NB4 (cell line): ENCODE measurements around the gene ZC3H7A.

ENCODE experiments used
- MYC ChIP-seq: IDR thresholded peaks from 2 replicates; pipeline ENCODE4 v1.6.1; 2011; ENCODE audit warnings: low read depth, low read length
- POLR2A ChIP-seq: IDR thresholded peaks from 2 replicates; pipeline ENCODE4 v1.6.1; 2011; ENCODE audit warnings: mild to moderate bottlenecking; ENCODE audit not compliant: insufficient read length; ENCODE audit errors: extremely low read depth
- TF ChIP-seq, protein P1 (sequence below): IDR thresholded peaks from 2 replicates; pipeline ENCODE4 v1.6.1; 2011; ENCODE audit warnings: low read depth, low read length
- TF ChIP-seq, protein P2 (sequence below): IDR thresholded peaks from one replicate; pipeline ENCODE4 v1.5.1; 2012; ENCODE audit warnings: low read depth, low read length

DNA sequence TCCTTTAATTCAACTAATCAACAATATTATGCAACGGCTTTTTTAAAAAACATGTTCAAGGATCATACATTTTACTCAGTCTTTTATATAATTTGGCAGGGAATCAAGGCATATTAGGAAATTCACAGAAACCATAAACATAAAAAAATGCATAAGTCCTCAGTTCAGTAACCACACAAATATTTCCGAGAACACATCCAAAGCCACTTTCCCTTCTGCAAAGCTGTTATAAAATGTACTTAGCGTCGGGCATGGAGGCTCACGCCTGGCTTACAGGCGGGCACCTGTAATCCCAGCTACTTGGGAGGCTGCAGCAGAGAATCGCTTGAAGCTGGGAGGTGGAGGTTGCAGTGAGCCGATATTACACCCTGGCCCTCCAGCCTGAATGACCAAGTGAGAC, 9.7 kb upstream of the ZC3H7A start:
- TF ChIP-seq POLR2A (no peak), MYC (no peak)
- TF ChIP-seq, protein P1, sequence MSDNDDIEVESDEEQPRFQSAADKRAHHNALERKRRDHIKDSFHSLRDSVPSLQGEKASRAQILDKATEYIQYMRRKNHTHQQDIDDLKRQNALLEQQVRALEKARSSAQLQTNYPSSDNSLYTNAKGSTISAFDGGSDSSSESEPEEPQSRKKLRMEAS = no peak
- TF ChIP-seq, protein P2, sequence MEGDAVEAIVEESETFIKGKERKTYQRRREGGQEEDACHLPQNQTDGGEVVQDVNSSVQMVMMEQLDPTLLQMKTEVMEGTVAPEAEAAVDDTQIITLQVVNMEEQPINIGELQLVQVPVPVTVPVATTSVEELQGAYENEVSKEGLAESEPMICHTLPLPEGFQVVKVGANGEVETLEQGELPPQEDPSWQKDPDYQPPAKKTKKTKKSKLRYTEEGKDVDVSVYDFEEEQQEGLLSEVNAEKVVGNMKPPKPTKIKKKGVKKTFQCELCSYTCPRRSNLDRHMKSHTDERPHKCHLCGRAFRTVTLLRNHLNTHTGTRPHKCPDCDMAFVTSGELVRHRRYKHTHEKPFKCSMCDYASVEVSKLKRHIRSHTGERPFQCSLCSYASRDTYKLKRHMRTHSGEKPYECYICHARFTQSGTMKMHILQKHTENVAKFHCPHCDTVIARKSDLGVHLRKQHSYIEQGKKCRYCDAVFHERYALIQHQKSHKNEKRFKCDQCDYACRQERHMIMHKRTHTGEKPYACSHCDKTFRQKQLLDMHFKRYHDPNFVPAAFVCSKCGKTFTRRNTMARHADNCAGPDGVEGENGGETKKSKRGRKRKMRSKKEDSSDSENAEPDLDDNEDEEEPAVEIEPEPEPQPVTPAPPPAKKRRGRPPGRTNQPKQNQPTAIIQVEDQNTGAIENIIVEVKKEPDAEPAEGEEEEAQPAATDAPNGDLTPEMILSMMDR = no peak
